Uterus (tissue), 2 donors: ENCODE results near the gene HDAC4.

Source experiments
- POLR2A ChIP-seq, 2 donors: fragments of 450-650 bp; IDR thresholded peaks; one replicate each; pipeline ENCODE4 v1.6.1; 2016; ENCODE audit warnings: antibody characterized with exemption in 2 of 2, mild to moderate bottlenecking in 1 of 2, moderate library complexity in 1 of 2
- TF ChIP-seq, protein P1 (sequence below), 4 experiments: fragments of 200-600 bp in 2 of 4; fragments of 450-650 bp in 2 of 4; sonication (generic) in 2 of 4; IDR thresholded peaks; one replicate each; pipeline ENCODE4 v1.5.1; 2016 to 2019; ENCODE audit warnings: antibody characterized with exemption in 4 of 4, mild to moderate bottlenecking in 2 of 4, moderate library complexity in 1 of 4

DNA sequence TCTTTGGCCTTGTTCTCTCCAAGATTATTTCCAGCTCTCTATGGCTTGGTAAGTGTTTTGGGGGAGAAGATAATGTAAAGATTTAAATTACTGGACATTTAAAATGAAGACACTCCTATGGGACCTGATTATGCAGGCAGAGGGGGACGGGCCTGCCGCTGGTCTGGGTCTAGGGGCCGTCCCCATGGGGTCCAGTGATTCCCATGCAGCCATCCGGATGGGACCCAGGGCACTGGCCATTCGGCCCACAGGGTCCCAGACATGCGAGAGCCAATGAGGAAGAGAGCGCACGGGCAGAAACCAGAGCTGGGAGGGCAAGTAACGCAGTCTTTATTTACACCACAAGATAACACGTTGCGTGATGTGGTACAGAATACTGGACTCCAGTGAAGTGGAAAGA is 353.0 kb downstream of the HDAC4 start:
- TF ChIP-seq, protein P1, sequence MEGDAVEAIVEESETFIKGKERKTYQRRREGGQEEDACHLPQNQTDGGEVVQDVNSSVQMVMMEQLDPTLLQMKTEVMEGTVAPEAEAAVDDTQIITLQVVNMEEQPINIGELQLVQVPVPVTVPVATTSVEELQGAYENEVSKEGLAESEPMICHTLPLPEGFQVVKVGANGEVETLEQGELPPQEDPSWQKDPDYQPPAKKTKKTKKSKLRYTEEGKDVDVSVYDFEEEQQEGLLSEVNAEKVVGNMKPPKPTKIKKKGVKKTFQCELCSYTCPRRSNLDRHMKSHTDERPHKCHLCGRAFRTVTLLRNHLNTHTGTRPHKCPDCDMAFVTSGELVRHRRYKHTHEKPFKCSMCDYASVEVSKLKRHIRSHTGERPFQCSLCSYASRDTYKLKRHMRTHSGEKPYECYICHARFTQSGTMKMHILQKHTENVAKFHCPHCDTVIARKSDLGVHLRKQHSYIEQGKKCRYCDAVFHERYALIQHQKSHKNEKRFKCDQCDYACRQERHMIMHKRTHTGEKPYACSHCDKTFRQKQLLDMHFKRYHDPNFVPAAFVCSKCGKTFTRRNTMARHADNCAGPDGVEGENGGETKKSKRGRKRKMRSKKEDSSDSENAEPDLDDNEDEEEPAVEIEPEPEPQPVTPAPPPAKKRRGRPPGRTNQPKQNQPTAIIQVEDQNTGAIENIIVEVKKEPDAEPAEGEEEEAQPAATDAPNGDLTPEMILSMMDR (IDR thresholded peaks at IDR 0.05): no peak
- TF ChIP-seq POLR2A (IDR thresholded peaks at IDR 0.05): no peak
